ENCODE results near the gene C1orf198. TPM values are rescaled to one million over a fixed set of nuclear protein-coding genes. Genes with fewer than 3 reads are reported as not detected.

C1orf198 gene
- total RNA-seq, 1 experiment from 2014 or later: 22.9 TPM

GRCh38 chr1:230896779-230897178 is 28.5 kb upstream of the C1orf198 start:
- Histone ChIP-seq H2AFZ (ENCODE audit: low read depth, low read length, poor library complexity, severe bottlenecking) (no peak overlapping the region), H3K4me2 (ENCODE audit: low read length) (no peak overlapping the region), H4K20me1 (ENCODE audit: insufficient read depth) (no peaks in the 10 kb centered on the region), H3K9ac (ENCODE audit: low read length) (no peak overlapping the region), H3K9me2 (ENCODE audit: insufficient read depth) (no peaks in the 10 kb centered on the region), H3K9me3 (ENCODE audit: control insufficient read depth in 1 of 2, insufficient read depth in 1 of 2, low read depth in 1 of 2, low read length in 2 of 2) (no peaks in the 10 kb centered on the region), H3K27ac (ENCODE audit: low read depth, low read length) (no peak overlapping the region), H3K4me1 (ENCODE audit: control insufficient read depth in 1 of 2, insufficient read depth in 2 of 2, low read length in 2 of 2) (no peaks in the 10 kb centered on the region), H3K4me3 (replicated peaks in 1 of 2; ENCODE audit: low read depth in 1 of 2, low read length in 2 of 2) (no peak overlapping the region), H3K79me2 (ENCODE audit: insufficient read depth, low read length) (no peaks in the 10 kb centered on the region), H3K36me3 (ENCODE audit: control insufficient read depth in 1 of 2, insufficient read depth in 2 of 2, low read length in 2 of 2) (no peaks in the 10 kb centered on the region), H3K27me3 (ENCODE audit: insufficient read depth, low read length) (no peaks in the 10 kb centered on the region)
- intact Hi-C loops (cut with micrococcal nuclease): no loop called here
- no peak for ATAC-seq
- CTCF ChIA-PET: no interaction called here
- POLR2A ChIA-PET: no interaction called here
- TF ChIP-seq TCF7L2 (IDR thresholded peaks at IDR 0.05; ENCODE audit: borderline replicate concordance, extremely low read depth, insufficient read depth, insufficient read length) (no peak), SP1 (IDR thresholded peaks at IDR 0.05; ENCODE audit: low read depth) (no peak), SRF (IDR thresholded peaks at IDR 0.05; ENCODE audit: low read depth) (no peak), SIN3A (IDR thresholded peaks at IDR 0.05; ENCODE audit: low read depth) (no peak), CEBPB (IDR thresholded peaks at IDR 0.05; ENCODE audit: low read depth) (no peak), EZH2 (IDR thresholded peaks at IDR 0.05) (no peak), REST (IDR thresholded peaks at IDR 0.05; ENCODE audit: low read depth) (no peak), FOSL1 (IDR thresholded peaks at IDR 0.05; ENCODE audit: low read depth) (no peak), EGR1 (IDR thresholded peaks at IDR 0.05; ENCODE audit: low read depth) (no peak)
- DNase-seq (ENCODE audit: low read depth, low spot score): no peak
- RAD21 ChIA-PET (ENCODE audit: low non-redundant PET in 1 of 2, low total read pairs in 2 of 2, uncharacterized antibody in 2 of 2, unreplicated experiment in 2 of 2): no interaction called here
- no TSS peak for BruUV-seq (replicated peaks)

Measured in HCT116 (cell line).